Measurements from ENCODE around the gene FXYD3.

Gene FXYD3

GRCh38 chr19:35118268-35119020, 2.8 kb downstream of the FXYD3 start:
- FAIRE-seq: no peak
- no peak for DNase-seq (ENCODE audit: insufficient read length, low spot score)
- no peak for TF ChIP-seq POLR2A (IDR thresholded peaks at IDR 0.05; ENCODE audit: low read depth, low read length)

- FAIRE-seq: no peak
Observed at GRCh38 chr19:35119091-35119490, 3.5 kb downstream of the FXYD3 start.

DNA sequence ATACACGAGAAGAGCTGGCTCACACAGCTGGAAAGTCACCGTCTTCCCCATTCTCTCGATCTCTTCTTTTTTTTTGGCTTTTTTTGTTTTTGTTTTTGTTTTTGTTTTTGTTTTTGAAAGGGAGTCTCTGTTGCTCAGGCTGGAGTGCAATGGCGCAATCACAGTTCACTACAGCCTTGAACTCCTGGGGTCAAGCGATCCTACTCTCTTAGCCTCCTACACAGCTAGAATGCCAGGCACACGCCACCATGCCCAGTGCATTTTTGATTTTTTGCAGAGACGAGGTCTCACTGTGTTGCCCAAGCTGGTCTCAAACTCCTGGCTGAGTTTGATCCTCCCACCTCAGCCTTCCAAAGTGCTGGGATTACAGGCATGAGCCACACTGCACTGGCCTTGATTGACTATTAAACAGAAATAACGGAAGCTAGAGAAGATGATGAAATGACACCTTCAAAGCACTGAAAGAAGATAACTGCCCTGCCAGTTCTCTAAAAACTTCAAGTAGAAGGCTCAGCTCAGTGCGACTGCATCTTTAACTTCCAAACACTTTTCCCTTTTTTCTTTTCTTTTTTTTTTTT, 4.0 kb downstream of the FXYD3 start:
- FAIRE-seq: no peak
- no peak for TF ChIP-seq POLR2A (IDR thresholded peaks at IDR 0.05; ENCODE audit: low read depth, low read length)
- DNase-seq (ENCODE audit: insufficient read length, low spot score): no peak

More at GRCh38 chr19:35119091-35119490, 3.5 kb downstream of the FXYD3 start:
- DNase-seq (ENCODE audit: insufficient read length, low spot score): no peak
- TF ChIP-seq POLR2A (IDR thresholded peaks at IDR 0.05; ENCODE audit: low read depth, low read length): no peak

DNA sequence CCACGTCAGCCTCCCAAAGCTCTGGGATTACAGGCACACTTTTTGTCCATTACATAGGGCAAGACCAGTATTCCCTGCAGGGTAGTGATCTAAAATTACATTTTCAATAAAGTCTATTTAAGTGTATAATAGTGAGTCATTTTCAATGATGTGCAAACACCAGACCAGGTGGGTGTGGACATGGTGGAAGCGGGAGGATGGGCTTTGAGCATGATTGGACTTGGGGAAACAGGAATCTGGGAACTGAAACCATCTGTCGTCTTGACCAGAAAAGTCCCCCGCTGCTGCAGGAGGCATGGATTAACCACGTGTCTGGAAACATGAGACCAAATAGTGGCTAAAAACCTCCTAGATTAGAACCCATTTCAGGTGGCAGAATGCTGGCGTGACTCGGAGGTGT, 4.9 kb downstream of the FXYD3 start:
- no peak for FAIRE-seq
- DNase-seq (ENCODE audit: insufficient read length, low spot score): peak; percentile 55
- TF ChIP-seq POLR2A (IDR thresholded peaks at IDR 0.05; ENCODE audit: low read depth, low read length): no peak

GRCh38 chr19:35120898-35121297, 5.3 kb downstream of the FXYD3 start:
- FAIRE-seq: no peak
- DNase-seq (ENCODE audit: insufficient read length, low spot score): peak; percentile 84
- no peak for TF ChIP-seq POLR2A (IDR thresholded peaks at IDR 0.05; ENCODE audit: low read depth, low read length)

GRCh38 chr19:35122687-35123551, 7.3 kb downstream of the FXYD3 start:
- DNase-seq (ENCODE audit: insufficient read length, low spot score) (no peak), FAIRE-seq (no peak)
- TF ChIP-seq POLR2A (IDR thresholded peaks at IDR 0.05; ENCODE audit: low read depth, low read length): no peak

- FAIRE-seq (no peak), DNase-seq (ENCODE audit: insufficient read length, low spot score) (no peak)
- no peak for TF ChIP-seq POLR2A (IDR thresholded peaks at IDR 0.05; ENCODE audit: low read depth, low read length)
Observed at GRCh38 chr19:35123573-35123972, 8.0 kb downstream of the FXYD3 start.

GRCh38 chr19:35124098-35125060, 8.8 kb downstream of the FXYD3 start:
- DNase-seq (ENCODE audit: insufficient read length, low spot score): peak; percentile 99
- TF ChIP-seq POLR2A (IDR thresholded peaks at IDR 0.05; ENCODE audit: low read depth, low read length): peak; percentile 98
- no peak for FAIRE-seq

- TF ChIP-seq POLR2A (IDR thresholded peaks at IDR 0.05; ENCODE audit: low read depth, low read length): no peak
- no peak for FAIRE-seq
- no peak for DNase-seq (ENCODE audit: insufficient read length, low spot score)
Observed at GRCh38 chr19:35125270-35125717, 9.7 kb downstream of the FXYD3 start.

GRCh38 chr19:35125749-35126623, 10.4 kb downstream of the FXYD3 start:
- DNase-seq (ENCODE audit: insufficient read length, low spot score) (no peak), FAIRE-seq (no peak)
- no peak for TF ChIP-seq POLR2A (IDR thresholded peaks at IDR 0.05; ENCODE audit: low read depth, low read length)

DNA sequence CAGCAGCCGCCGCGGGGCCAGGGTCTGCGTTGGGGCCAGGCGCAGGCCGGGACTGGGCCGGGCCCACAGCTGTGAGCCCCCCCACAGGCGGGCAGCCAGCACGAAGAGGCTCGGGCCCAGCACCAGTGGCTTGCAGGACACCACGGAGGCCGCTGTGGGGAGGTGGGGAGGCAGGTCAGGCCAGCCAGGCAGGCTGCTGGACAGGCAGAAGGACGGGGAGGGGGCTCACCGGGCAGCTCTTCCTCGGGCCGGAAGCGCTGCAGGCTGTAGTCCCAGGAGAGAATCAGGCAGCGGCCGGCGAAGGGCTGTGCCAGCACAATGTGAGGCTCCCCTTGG, 11.0 kb downstream of the FXYD3 start:
- FAIRE-seq (no peak), DNase-seq (ENCODE audit: insufficient read length, low spot score) (no peak)
- no peak for TF ChIP-seq POLR2A (IDR thresholded peaks at IDR 0.05; ENCODE audit: low read depth, low read length)

- DNase-seq (ENCODE audit: insufficient read length, low spot score) (no peak), FAIRE-seq (no peak)
- TF ChIP-seq POLR2A (IDR thresholded peaks at IDR 0.05; ENCODE audit: low read depth, low read length): no peak
Observed at GRCh38 chr19:35127871-35128270, 12.2 kb downstream of the FXYD3 start.
